ENCODE measurements around the gene GAREM2. TPM values are rescaled to one million over a fixed set of nuclear protein-coding genes. Genes with fewer than 3 reads are reported as not detected.

Gene GAREM2
- total RNA-seq, 4 donors from 2014 or later, result 0.35 to 0.94 (median 0.85) TPM; not detected in 1

GRCh38 chr2:26196683-26197418, 24.0 kb downstream of the GAREM2 start:
- H3K27me3 ChIP-seq, result no peaks in the 10 kb centered on the region
- no peak overlapping the region for H3K4me3 ChIP-seq
- TF ChIP-seq CTCF (IDR thresholded peaks at IDR 0.05), result no peak
- no peak for TF ChIP-seq POLR2A (IDR thresholded peaks at IDR 0.05)
- H3K36me3 ChIP-seq, result peaks cover 0 to 98% (median 2%) of the 10 kb centered on the region in 3 donors
- no peaks in the 10 kb centered on the region for H3K9me3 ChIP-seq
- no peak for DNase-seq
- no peaks in the 10 kb centered on the region for H3K4me1 ChIP-seq
- no peak overlapping the region for H3K27ac ChIP-seq

- H3K9me3 ChIP-seq, result no peaks in the 10 kb centered on the region
- no peak overlapping the region for H3K27ac ChIP-seq
- TF ChIP-seq POLR2A (IDR thresholded peaks at IDR 0.05), result no peak
- TF ChIP-seq CTCF (IDR thresholded peaks at IDR 0.05), result no peak
- no peak for DNase-seq
- H3K36me3 ChIP-seq, result peaks cover 0 to 98% (median 2%) of the 10 kb centered on the region in 3 donors
- no peaks in the 10 kb centered on the region for H3K27me3 ChIP-seq
- no peaks in the 10 kb centered on the region for H3K4me1 ChIP-seq
- no peak overlapping the region for H3K4me3 ChIP-seq
Measured at GRCh38 chr2:26197516-26197915, 24.6 kb downstream of the GAREM2 start.

GRCh38 chr2:26202981-26203490, 30.1 kb downstream of the GAREM2 start:
- Histone ChIP-seq H3K27me3 (no peaks in the 10 kb centered on the region), H3K4me3 (no peak overlapping the region), H3K36me3 (peaks cover 0 to 89% (median 0%) of the 10 kb centered on the region in 3 donors), H3K9me3 (no peaks in the 10 kb centered on the region), H3K27ac (no peak overlapping the region), H3K4me1 (no peaks in the 10 kb centered on the region)
- no peak for DNase-seq
- TF ChIP-seq POLR2A (IDR thresholded peaks at IDR 0.05), result no peak
- TF ChIP-seq CTCF (IDR thresholded peaks at IDR 0.05), result no peak

GRCh38 chr2:26203906-26204305, 31.0 kb downstream of the GAREM2 start:
- H3K4me1 ChIP-seq, result no peaks in the 10 kb centered on the region
- DNase-seq, result no peak
- no peak overlapping the region for H3K27ac ChIP-seq
- no peaks in the 10 kb centered on the region for H3K9me3 ChIP-seq
- TF ChIP-seq POLR2A (IDR thresholded peaks at IDR 0.05) (no peak), CTCF (IDR thresholded peaks at IDR 0.05) (no peak)
- H3K36me3 ChIP-seq, result peaks cover 0 to 89% (median 0%) of the 10 kb centered on the region in 3 donors
- no peak overlapping the region for H3K4me3 ChIP-seq
- no peaks in the 10 kb centered on the region for H3K27me3 ChIP-seq

GRCh38 chr2:26212011-26212410, 39.1 kb downstream of the GAREM2 start:
- Histone ChIP-seq H3K4me3 (no peak overlapping the region), H3K4me1 (no peaks in the 10 kb centered on the region), H3K27ac (no peak overlapping the region), H3K36me3 (peaks cover 0 to 97% (median 0%) of the 10 kb centered on the region in 3 donors), H3K27me3 (no peaks in the 10 kb centered on the region), H3K9me3 (no peaks in the 10 kb centered on the region)
- DNase-seq, result no peak
- TF ChIP-seq POLR2A (IDR thresholded peaks at IDR 0.05), result no peak
- no peak for TF ChIP-seq CTCF (IDR thresholded peaks at IDR 0.05)
